H7 (cell line): Measurements from ENCODE around the gene WDR7. TPM values are rescaled to one million over a fixed set of nuclear protein-coding genes. Genes with fewer than 3 reads are reported as not detected.

ENCODE experiments used
- DNase-seq: peaks from one replicate; pipeline ENCODE4 v3.0.0; 2012
- H3K27me3 ChIP-seq: 2 replicates; pipeline ENCODE4 v1.6.0; 2011; ENCODE audit warnings: mild to moderate bottlenecking, low read length; ENCODE audit not compliant: control insufficient read depth, insufficient read depth
- H3K36me3 ChIP-seq: replicated peaks from 2 replicates; pipeline ENCODE4 v1.5.1; 2011; ENCODE audit warnings: low read length; ENCODE audit not compliant: control insufficient read depth, insufficient read depth
- H3K4me3 ChIP-seq: 2 replicates; pipeline ENCODE4 v1.5.1; 2011; ENCODE audit warnings: low read depth, mild to moderate bottlenecking, control low read depth, low read length, moderate library complexity; ENCODE audit not compliant: insufficient read depth
- total RNA-seq: library from RNA; depleted of rRNA; stranded (reverse); fragments of >200 nt; shearing (Covaris generic); gene quantifications from 2 replicates; pipeline ENCODE4 v1.2.3, GENCODE V29; 2014

WDR7 gene
- total RNA-seq, 1 experiment from 2014 or later: 6.2 TPM

- Histone ChIP-seq H3K27me3 (no peaks in the 10 kb centered on the region), H3K36me3 (peaks cover 2% of the 10 kb centered on the region), H3K4me3 (no peak overlapping the region)
- DNase-seq: no peak
These were observed 401.0 kb downstream of the WDR7 start for GRCh38 chr18:57052173-57052572.

- Histone ChIP-seq H3K4me3 (no peak overlapping the region), H3K27me3 (no peaks in the 10 kb centered on the region), H3K36me3 (peaks cover 2% of the 10 kb centered on the region)
- DNase-seq: no peak
These were observed 401.6 kb downstream of the WDR7 start for GRCh38 chr18:57052759-57053158.

- Histone ChIP-seq H3K36me3 (peaks cover 2% of the 10 kb centered on the region), H3K27me3 (no peaks in the 10 kb centered on the region)
- no peak for DNase-seq
These were observed 403.7 kb downstream of the WDR7 start for GRCh38 chr18:57054891-57055290.

GRCh38 chr18:57057890-57058289, 406.7 kb downstream of the WDR7 start:
- Histone ChIP-seq H3K4me3 (no peak overlapping the region), H3K36me3 (peaks cover 2% of the 10 kb centered on the region), H3K27me3 (no peaks in the 10 kb centered on the region)
- DNase-seq: no peak

More at GRCh38 chr18:57054891-57055290, 403.7 kb downstream of the WDR7 start:
- no peak overlapping the region for H3K4me3 ChIP-seq

GRCh38 chr18:57058734-57059133, 407.6 kb downstream of the WDR7 start:
- no peak for DNase-seq

GRCh38 chr18:57059366-57059765, 408.2 kb downstream of the WDR7 start:
- peaks cover 2% of the 10 kb centered on the region for H3K36me3 ChIP-seq
- no peaks in the 10 kb centered on the region for H3K27me3 ChIP-seq
- DNase-seq: no peak
- H3K4me3 ChIP-seq: no peak overlapping the region

More at GRCh38 chr18:57058734-57059133, 407.6 kb downstream of the WDR7 start:
- no peak overlapping the region for H3K4me3 ChIP-seq
- peaks cover 2% of the 10 kb centered on the region for H3K36me3 ChIP-seq
- no peaks in the 10 kb centered on the region for H3K27me3 ChIP-seq

- H3K36me3 ChIP-seq: peaks cover 2% of the 10 kb centered on the region
These were observed 409.7 kb downstream of the WDR7 start for GRCh38 chr18:57060814-57061213.

GRCh38 chr18:57062178-57062577, 411.0 kb downstream of the WDR7 start:
- Histone ChIP-seq H3K4me3 (no peak overlapping the region), H3K27me3 (no peaks in the 10 kb centered on the region), H3K36me3 (no peaks in the 10 kb centered on the region)
- DNase-seq: no peak

More at GRCh38 chr18:57060814-57061213, 409.7 kb downstream of the WDR7 start:
- Histone ChIP-seq H3K4me3 (no peak overlapping the region), H3K27me3 (no peaks in the 10 kb centered on the region)
- no peak for DNase-seq

GRCh38 chr18:57062844-57063243, 411.7 kb downstream of the WDR7 start:
- Histone ChIP-seq H3K4me3 (no peak overlapping the region), H3K27me3 (no peaks in the 10 kb centered on the region), H3K36me3 (no peaks in the 10 kb centered on the region)
- no peak for DNase-seq

- Histone ChIP-seq H3K36me3 (no peaks in the 10 kb centered on the region), H3K27me3 (no peaks in the 10 kb centered on the region), H3K4me3 (no peak overlapping the region)
- DNase-seq: no peak
These were observed 412.5 kb downstream of the WDR7 start for GRCh38 chr18:57063601-57064103.

- Histone ChIP-seq H3K4me3 (no peak overlapping the region), H3K36me3 (no peaks in the 10 kb centered on the region), H3K27me3 (no peaks in the 10 kb centered on the region)
- no peak for DNase-seq
These were observed 422.5 kb downstream of the WDR7 start for GRCh38 chr18:57073501-57074187.

GRCh38 chr18:57075716-57076400, 424.7 kb downstream of the WDR7 start:
- Histone ChIP-seq H3K36me3 (no peaks in the 10 kb centered on the region), H3K4me3 (no peak overlapping the region), H3K27me3 (no peaks in the 10 kb centered on the region)
- peak; percentile 43 for DNase-seq

- H3K4me3 ChIP-seq: no peak overlapping the region
- no peaks in the 10 kb centered on the region for H3K36me3 ChIP-seq
- no peaks in the 10 kb centered on the region for H3K27me3 ChIP-seq
- no peak for DNase-seq
These were observed 426.0 kb downstream of the WDR7 start for GRCh38 chr18:57077005-57077765.

- Histone ChIP-seq H3K27me3 (no peaks in the 10 kb centered on the region), H3K4me3 (no peak overlapping the region), H3K36me3 (no peaks in the 10 kb centered on the region)
- DNase-seq: no peak
These were observed 426.8 kb downstream of the WDR7 start for GRCh38 chr18:57077786-57078552.
